Measurements from ENCODE around the gene RAD23A.
"Not testable (repeated sequence)": the region's sequence is repeated elsewhere in the genome, so short reads cannot be mapped to it uniquely, and the experiment has no call there.

The RAD23A gene

DNA sequence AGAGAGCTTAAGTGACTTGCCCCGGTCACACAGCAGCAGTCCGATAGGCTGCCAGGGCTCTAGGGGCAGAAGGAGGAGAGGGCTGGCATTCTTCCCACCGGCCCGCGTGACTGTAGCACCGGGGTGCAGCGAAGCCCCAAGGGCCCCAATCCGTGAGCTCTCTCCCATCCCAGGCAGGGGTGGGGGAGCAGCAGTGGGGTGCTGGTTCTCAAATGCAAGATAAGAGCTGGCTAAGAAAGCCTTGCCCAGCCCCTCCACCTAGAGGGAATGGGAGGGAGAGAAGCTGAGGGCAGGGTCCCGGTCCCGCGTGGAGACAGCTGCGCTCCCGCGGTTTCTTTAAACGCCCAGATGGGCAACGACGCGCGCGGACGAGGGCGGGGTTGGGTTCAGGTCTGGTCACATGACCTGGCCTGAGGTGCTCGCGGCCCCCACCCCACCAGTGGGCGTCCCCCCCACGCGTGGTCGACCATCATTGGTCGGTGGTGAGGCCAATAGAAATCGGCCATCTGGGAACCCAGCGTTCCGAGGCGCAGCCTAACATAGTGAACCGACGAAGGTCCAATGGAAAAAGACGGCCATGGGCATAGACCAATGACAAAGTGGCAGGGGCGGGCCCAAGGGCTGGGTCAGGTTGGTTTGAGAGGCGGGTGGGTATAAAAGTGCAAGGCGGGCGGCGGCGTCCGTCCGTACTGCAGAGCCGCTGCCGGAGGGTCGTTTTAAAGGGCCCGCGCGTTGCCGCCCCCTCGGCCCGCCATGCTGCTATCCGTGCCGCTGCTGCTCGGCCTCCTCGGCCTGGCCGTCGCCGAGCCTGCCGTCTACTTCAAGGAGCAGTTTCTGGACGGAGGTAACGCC is 7.5 kb upstream of the RAD23A start, which contains the start of gene CALR:
Gene CALR (plus strand): TSS at position 683 of the 852 bp plus-strand sequence. CDS start 71 bp downstream, at position 754.
- DNase-seq (ENCODE audit: low spot score), result peak; percentile 99

DNA sequence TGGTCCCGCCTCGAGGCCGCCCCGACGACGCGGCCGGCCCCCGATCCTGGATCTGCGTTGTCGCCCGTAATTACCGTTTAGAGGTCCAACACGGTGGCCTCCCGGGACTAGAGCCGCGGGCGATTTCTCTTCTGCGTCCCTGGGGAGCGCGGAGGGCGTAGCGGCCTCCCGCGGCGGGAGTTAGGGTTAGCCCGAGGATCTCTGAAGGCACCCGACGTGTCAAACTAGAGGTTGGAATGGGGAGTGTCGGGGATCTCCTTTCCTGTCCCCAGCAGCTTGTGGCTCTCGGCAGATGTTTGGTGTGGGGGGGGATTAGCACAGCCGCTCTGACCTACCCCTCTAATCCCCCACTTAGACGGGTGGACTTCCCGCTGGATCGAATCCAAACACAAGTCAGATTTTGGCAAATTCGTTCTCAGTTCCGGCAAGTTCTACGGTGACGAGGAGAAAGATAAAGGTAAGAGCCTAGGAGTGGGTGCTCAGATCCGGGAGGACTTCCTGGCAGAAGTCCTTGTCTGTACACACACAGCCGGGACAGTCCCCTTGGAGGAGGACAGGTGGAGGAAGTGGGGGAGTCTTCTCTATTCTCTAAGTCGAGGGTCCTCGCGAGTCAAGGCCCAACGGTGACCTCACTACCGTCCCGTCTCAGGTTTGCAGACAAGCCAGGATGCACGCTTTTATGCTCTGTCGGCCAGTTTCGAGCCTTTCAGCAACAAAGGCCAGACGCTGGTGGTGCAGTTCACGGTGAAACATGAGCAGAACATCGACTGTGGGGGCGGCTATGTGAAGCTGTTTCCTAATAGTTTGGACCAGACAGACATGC is 6.7 kb upstream of the RAD23A start:
- peak; percentile 47 for DNase-seq (ENCODE audit: low spot score)

DNA sequence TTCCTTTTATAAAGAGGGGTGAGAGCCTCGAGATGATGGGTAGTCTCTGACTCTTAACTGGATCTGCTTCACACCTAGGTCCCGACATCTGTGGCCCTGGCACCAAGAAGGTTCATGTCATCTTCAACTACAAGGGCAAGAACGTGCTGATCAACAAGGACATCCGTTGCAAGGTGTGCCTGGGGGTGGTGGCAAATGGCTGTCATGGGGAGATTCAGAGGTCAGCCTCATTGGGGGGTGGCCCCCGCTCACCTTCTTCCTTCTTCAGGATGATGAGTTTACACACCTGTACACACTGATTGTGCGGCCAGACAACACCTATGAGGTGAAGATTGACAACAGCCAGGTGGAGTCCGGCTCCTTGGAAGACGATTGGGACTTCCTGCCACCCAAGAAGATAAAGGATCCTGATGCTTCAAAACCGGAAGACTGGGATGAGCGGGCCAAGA is 5.7 kb upstream of the RAD23A start:
- DNase-seq (ENCODE audit: low spot score), result no peak

DNA sequence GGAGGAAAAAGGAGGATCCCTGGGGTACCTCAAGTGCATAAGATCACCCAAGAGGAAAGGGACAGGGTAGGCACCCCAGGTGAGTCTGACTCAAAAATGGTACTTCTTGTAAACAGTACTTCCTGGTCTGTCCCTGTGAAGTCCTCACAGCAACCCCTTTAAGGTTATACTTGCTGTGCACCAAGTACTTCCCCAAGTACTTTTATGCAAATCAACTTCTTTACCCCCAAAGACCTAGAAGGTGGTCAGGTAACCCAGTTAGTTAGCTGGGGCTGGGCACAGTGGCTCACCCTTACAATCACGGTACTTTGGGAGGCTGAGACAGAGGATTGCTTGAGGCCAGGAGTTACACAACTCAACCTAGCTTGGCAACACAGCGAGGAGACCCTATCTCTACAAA is 4.8 kb upstream of the RAD23A start:
- no peak for DNase-seq (ENCODE audit: low spot score)

DNA sequence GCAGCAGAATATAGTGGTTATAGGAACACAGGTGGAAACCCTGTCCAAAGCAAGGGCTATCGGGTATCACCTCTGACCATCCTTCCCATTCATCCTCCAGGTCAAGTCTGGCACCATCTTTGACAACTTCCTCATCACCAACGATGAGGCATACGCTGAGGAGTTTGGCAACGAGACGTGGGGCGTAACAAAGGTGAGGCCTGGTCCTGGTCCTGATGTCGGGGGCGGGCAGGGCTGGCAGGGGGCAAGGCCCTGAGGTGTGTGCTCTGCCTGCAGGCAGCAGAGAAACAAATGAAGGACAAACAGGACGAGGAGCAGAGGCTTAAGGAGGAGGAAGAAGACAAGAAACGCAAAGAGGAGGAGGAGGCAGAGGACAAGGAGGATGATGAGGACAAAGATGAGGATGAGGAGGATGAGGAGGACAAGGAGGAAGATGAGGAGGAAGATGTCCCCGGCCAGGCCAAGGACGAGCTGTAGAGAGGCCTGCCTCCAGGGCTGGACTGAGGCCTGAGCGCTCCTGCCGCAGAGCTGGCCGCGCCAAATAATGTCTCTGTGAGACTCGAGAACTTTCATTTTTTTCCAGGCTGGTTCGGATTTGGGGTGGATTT is 2.1 kb upstream of the RAD23A start:
- no peak for DNase-seq (ENCODE audit: low spot score)

DNA sequence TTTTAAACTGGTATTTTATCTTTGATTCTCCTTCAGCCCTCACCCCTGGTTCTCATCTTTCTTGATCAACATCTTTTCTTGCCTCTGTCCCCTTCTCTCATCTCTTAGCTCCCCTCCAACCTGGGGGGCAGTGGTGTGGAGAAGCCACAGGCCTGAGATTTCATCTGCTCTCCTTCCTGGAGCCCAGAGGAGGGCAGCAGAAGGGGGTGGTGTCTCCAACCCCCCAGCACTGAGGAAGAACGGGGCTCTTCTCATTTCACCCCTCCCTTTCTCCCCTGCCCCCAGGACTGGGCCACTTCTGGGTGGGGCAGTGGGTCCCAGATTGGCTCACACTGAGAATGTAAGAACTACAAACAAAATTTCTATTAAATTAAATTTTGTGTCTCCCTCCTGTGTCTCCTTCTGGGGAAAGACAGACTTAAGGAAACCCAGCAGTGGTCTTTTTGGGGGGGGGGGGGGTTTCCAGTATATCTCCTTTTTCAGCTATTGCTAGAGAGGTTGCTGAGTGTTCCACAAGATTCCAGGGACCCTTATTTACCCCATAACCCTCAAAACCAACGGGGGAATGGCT is 1.5 kb upstream of the RAD23A start:
- no peak for DNase-seq (ENCODE audit: low spot score)

DNA sequence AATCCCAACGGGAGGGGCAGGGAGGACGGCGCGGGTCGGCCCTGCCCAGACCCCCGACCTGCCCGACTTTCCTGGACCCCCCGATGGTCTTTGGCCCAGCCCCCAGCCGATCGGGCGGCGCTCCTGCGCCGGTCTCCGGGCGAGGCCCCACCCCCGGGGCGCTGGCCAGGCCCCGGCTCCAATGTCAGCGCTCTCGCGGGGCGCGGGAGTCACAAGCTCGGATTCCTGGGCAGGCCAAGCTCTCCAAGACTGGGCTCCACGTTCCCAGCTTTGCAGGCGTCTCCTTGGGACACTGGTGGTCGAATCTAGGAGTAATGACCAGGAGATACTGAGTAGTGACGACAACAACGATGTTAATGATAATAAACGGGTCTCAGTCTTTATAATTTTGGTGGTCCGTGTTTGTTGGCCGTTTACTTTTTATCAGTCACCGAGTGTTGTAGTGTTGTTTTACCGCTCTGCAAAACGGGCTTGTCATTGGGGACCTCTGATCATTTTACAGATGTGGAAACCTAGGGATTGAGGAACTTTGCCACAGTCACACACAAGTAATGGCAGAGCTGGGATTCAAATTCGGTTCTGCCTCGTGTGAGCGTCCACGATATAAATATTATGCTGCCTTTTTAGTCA is 545 bp downstream of the RAD23A start:
- peak; percentile 88 for DNase-seq (ENCODE audit: low spot score)

DNA sequence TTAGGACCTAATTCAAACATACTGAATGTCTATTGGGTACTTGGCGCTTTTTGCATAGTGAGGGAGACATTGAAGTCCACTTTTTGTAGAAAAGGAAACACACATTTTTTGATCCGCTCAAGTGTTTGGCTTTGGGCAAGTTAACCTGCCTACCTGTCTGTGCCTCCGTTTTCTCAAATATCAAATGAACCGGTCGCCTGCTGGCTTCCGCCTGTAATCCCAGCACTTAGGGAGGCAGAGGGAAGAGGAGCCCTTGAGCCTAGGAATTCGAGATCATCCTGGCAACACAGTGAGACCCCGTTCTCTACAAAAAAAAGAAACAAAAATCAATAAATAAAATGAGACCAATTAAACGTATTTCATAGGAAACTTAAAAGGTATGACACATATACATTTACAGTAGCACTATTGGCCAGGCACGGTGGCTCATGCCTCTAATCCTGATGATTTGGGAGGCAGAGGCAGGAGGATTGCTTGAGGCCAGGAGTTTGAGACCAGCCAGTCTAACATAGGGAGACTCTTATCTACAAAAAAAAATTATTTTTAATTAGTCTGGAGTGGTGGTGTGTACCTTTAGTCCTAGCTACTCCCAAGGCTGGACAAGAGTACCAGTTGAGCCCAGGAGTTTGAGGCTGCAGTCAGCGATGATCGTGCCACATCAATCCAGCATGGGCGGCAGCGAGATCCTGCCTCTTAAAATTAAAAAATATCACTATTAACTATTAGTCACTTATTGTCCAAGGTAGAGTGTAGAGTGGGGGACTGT is 1.3 kb downstream of the RAD23A start:
- DNase-seq (ENCODE audit: low spot score), result no peak

DNA sequence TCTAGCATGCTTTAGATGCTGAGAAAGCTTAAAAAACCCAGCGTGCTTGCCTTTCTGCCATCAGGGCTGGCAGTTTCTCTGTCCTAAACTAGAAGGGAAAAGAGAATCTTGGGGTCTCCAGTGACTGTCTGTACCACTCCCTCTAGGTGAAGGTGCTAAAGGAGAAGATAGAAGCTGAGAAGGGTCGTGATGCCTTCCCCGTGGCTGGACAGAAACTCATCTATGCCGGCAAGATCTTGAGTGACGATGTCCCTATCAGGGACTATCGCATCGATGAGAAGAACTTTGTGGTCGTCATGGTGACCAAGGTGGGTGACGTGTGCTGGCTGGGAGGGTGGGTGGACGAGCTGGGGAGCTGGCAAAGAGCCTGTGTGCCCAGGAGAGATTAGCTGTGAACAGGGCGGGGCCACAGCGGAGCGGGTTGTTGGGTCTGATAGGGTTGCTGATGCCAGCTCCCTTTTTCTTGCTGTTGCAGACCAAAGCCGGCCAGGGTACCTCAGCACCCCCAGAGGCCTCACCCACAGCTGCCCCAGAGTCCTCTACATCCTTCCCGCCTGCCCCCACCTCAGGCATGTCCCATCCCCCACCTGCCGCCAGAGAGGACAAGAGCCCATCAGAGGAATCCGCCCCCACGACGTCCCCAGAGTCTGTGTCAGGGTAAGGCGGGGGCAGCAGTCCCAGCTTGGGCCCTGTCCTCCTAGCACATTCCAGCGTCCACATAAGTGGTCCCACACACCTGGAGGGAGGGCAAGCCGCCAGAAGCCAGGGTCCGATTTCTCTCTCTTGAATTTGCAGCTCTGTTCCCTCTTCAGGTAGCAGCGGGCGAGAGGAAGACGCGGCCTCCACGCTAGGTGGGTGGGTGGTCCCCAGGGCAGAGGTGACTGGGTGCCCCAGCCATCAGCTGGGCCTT is 2.3 kb downstream of the RAD23A start:
- no peak for DNase-seq (ENCODE audit: low spot score)

DNA sequence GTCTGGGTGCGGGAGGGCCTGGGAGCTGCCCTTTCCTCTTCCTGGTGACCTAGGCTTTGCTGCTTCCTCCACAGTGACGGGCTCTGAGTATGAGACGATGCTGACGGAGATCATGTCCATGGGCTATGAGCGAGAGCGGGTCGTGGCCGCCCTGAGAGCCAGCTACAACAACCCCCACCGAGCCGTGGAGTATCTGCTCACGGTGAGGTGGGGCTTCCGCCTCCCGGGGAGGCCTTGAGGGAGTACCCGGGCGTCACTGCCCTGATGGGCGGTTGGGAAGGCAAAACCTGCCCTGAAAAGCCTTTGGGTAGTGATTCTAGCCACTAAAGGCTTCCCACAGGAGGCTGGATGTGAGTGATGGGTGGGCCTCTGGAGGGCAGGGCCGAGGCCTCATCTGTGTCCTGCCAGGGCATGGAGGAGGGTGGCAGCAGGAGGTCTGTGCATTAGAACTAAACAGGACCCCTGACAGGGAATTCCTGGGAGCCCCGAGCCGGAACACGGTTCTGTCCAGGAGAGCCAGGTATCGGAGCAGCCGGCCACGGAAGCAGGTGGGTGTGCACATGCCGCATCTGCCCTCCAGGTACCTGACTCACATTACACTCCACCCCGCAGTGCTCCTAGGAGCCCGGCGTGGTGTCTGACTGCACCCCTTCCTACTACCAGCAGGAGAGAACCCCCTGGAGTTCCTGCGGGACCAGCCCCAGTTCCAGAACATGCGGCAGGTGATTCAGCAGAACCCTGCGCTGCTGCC is 3.1 kb downstream of the RAD23A start:
- no peak for DNase-seq (ENCODE audit: low spot score)

DNA sequence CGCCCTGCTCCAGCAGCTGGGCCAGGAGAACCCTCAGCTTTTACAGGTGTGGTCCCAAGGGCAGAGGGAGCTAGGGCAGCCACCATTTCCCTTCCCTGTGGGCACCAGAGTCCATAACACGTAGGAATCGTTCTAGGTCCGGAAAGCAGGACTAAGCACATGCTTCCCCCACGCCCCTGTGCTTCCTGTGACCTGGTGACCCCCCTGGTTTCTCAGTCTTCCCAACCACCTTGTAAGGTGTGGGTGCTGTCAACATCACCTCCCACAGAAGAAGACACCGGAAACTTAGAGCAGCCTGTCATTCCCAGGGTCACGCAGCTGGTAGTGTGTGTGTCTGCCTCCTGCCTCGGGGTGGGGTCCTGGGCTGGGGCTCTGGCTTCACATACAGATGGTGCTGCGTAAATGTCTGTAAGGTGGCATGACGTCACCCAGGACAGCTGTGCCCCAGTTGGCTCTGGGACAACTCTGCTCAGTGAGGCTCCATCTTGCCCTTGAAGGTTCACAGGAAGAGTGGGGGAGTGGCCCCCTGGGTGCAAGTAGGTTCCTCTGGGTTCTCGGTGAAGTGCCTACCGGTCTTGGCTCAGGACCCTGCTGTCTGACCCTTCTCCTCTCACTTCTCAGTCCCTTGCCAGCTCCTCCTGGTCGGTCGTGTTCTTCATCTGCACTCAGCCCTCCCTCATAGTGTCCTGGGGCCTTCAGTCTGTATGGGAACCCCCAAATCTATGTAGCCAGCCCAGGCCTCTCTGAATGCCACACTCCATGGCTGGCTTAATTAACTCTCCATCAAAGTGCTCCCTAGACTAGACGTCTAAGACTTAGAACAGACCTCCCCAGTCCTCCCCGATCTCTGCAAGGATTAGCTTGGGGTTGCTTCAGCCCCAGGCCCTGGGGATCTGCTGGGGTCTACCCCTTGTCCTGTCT is 4.0 kb downstream of the RAD23A start:
- no peak for DNase-seq (ENCODE audit: low spot score)

DNA sequence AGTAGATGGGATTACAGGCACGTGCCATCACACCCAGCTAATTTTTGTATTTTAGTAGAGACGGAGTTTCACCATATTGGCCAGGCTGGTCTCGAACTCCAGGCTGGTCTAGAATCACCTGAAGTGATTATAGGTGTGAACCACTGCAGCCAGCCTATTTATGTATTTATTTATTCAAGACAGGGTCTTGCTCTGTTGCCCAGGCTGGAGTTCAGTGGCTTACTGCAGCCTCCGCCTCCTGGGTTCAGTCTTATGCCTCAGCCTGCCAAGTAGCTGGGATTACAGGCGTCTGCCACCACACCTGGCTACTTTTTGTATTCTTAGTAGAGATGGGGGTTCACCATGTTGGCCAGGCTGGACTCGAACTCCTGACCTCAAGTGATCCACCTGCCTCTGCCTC is 6.4 kb downstream of the RAD23A start:
- not testable (repeated sequence) for DNase-seq (ENCODE audit: low spot score)

DNA sequence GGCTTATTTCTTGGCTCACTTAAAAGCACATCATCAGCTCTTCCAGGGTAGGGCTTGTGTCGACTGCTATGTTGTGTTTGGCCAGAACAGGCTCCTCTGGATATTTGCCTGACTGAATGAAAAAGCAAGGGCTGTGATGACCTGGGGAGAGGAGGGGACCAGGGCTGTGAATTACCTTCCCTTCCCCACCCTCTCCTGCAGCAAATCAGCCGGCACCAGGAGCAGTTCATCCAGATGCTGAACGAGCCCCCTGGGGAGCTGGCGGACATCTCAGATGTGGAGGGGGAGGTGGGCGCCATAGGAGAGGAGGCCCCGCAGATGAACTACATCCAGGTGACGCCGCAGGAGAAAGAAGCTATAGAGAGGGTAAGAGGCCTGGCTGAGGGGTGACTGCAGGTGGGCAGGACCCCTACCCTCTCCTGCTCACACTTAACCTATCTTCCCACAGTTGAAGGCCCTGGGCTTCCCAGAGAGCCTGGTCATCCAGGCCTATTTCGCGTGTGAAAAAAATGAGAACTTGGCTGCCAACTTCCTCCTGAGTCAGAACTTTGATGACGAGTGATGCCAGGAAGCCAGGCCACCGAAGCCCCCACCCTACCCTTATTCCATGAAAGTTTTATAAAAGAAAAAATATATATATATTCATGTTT is 7.0 kb downstream of the RAD23A start:
- DNase-seq (ENCODE audit: low spot score), result peak; percentile 83

DNA sequence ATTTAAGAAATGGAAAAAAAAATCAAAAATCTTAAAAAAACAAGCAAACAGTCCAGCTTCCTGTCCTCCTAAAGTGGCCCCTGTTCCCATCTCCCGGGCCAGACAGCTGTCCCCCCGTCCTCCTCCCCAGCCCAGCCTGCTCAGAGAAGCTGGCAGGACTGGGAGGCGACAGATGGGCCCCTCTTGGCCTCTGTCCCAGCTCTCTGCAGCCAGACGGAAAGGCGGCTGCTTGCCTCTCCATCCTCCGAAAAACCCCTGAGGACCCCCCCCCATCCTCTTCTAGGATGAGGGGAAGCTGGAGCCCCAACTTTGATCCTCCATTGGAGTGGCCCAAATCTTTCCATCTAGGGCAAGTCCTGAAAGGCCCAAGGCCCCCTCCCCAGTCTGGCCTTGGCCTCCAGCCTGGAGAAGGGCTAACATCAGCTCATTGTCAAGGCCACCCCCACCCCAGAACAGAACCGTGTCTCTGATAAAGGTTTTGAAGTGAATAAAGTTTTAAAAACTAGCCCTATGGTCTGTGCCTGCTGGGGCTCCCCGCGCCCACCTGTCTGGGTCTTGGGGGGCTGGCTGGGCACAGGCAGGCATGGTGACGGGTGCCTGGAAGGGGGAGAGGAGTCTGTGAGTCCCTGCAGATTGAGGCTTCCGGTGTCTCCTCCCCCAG is 7.6 kb downstream of the RAD23A start:
- DNase-seq (ENCODE audit: low spot score), result peak; percentile 27

DNA sequence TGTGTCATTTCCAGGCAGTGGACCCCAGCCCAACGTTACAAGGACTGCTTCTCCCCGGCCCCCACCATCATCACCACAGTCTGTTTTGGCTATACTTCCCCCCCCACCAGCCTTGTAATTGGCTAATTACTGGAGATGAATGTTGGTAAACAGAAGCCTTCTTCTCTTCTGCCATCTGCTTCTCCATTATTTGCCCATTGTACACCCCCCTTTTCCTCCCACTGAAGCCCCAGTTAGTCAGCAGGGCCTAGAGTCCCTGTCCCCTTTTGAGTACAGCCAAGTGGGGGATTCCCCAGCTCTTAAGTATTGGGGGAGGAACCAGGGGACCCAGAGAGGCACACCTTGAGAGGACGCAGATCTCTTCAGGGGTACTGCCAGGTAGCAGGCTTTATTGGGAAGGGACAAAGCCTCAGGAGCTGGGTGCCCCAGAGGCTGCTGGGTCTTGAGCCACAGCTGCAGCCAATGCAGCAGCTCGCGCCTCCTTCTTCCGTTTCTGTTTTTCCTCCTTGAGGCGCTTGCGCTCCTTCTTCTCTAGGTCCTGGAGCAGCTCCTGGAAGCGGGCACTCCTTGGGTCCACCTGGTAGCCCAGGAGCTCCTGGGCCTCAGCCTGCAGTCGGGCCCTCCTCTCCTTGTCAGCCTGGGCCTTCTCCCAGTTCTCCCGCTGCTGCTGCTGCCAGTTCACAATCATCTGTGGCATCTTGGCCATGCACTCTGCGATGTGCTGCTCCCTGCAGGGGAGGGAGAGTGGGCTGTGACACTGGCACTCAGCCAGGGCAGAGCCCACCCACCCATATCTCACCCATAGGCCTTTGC is 8.3 kb downstream of the RAD23A start:
- no peak for DNase-seq (ENCODE audit: low spot score)

DNA sequence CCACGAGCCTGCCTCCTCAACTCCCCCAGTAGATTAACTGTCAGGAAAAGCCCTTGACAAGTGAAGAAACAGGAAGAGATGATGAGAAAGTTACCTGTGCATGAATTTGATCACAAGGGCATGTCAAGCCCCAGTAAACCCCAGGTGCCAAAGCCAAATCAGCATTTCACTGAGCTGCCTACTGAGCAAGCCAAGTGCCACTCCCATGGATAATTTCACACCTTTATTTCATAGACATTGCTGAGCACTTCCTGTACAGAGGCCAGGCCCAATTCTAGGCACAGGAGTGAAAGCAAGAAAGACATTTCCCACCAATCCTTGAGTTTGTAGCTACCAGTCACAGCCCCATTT is 8.9 kb downstream of the RAD23A start:
- DNase-seq (ENCODE audit: low spot score), result no peak

Measured in AG08396 (cell line).